Measurements from ENCODE around the gene SLC15A1.
"Not testable (repeated sequence)": the region's sequence is repeated elsewhere in the genome, so short reads cannot be mapped to it uniquely, and the experiment has no call there.

SLC15A1 gene

DNA sequence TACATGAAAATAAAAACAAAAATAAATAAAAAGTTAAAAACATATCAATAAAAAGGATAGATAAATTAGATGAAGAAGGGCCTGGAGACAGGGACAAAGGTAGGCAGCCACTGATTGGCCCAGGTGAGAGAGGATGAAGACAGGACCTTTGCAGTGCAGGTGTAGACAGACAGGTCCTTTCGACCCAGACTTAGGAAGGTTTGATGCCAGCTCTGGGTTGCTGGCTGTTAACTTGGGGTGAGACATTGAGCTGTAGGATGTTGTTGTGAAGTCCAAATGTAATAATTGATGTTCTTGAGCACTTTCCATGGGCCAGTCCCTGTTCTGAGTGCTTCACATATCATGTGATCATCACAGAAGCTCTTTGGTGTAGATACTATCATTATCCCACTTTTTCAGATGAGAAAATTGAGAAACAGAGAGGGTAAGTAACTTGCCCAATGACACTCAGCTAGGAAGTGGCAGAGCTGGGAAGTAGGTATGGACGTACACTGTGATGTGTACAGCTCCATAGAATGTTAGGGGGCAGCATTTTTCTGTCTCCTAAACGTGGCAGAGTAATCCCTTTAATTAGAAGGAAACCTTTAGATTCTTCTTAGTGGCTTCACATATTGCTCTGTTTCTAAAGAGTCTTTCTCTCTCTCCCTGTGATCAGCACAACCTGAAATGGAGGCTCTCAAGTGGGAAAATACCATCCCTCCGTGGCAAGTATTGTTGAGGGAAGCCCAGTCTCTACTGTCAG, 99.6 kb downstream of the SLC15A1 start:
- no peak for DNase-seq

GRCh38 chr13:98652276-98652675, 100.2 kb downstream of the SLC15A1 start:
- no peak for DNase-seq

- no peak for DNase-seq
These were observed 100.7 kb downstream of the SLC15A1 start for GRCh38 chr13:98651744-98652143.

GRCh38 chr13:98650396-98651107, 101.9 kb downstream of the SLC15A1 start:
- DNase-seq, result no peak

GRCh38 chr13:98649861-98650260, 102.6 kb downstream of the SLC15A1 start:
- DNase-seq, result no peak

DNA sequence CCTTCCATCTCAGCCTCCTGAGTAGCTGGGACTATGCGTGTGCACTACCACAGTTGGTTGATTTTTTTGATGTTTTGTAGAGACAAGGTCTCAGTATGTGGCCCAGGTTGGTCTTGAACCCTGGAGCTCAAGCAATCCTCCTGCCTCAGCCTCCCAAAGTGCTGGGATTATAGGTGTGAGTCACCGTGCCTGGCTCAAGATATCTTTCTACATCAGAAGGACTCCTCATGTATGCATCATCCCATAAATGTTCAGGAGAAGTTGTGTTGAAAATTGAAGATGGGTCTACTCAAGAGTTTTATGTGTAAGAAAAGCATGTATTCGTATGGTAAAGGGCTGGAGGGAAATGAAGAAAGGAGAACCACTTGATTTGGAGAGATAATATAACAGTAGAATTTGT, 103.8 kb downstream of the SLC15A1 start:
- no peak for DNase-seq

DNA sequence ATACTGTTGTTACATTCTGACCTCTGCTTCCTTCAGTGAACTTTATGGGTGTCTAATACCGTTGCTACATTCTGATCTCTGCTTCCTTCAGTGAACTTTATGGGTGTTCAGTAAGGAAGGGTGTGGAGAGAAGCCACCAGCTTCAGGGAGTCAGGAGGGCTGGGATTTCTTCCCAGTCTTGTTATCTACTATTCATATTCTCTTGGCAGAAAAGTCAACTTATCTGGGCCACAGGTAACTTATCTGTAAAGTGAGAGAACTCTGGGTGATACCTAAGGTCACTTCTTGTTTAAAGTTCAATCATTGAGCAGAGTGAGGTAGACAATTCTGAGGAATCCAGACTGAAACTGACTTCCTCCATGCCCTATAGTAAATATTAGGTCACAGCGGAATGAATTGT, 104.3 kb downstream of the SLC15A1 start:
- no peak for DNase-seq

DNA sequence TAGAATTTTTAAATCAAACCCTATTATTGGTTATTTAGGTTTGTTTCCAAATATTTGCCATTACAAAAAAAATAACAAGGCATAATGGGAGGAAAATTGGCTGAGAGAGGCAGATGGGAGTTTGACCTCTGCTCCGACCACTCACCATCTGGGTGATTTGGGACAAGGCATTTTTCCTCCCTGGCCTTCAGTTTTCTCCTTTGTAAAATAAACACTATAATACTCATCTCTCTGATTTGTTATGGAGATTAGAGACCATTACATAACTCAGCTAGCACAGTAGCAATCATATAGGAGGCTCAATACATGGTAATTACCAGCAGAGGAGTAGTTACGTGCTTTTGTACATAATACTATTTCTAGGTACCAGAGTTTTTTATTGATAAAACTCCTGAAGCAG, 105.4 kb downstream of the SLC15A1 start:
- no peak for DNase-seq

GRCh38 chr13:98643479-98643878, 109.0 kb downstream of the SLC15A1 start:
- DNase-seq, result no peak

GRCh38 chr13:98641075-98641474, 111.4 kb downstream of the SLC15A1 start:
- DNase-seq, result no peak

DNA sequence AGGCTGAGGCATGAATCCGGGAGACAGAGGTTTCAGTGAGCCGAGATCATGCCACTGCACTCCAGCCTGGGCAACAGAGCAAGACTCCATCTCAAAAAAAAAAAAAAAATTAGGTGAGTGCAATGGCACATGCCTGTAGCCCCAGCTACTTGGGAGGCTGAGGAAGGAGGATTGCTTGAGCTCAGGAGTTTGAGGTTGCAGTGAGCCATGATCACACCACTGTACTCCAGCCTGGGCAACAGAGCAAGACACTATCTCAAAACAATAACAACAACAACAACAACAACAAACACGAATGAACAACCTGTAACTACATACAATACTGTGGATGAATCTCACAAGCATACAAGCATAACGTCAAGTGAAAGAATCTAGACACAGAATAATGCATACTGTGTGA, 112.7 kb downstream of the SLC15A1 start:
- not testable (repeated sequence) for DNase-seq

- not testable (repeated sequence) for DNase-seq
These were observed 114.1 kb downstream of the SLC15A1 start for GRCh38 chr13:98638352-98638751.

All from NCI-H446 (cell line).